Left cardiac atrium (tissue), 4 donors: ENCODE data around the gene KCNAB2. TPM values are rescaled to one million over a fixed set of nuclear protein-coding genes. Genes with fewer than 3 reads are reported as not detected.

Source experiments
- ATAC-seq, 2 donors: fragments of 200-7000 bp; cut with Tn5 transposase; one replicate each; pipeline ENCODE4 v1.9.1; 2020; ENCODE audit warnings: mild to moderate bottlenecking in 2 of 2, moderate library complexity in 2 of 2
- DNase-seq: peaks from one replicate; pipeline ENCODE4 v3.0.0-alpha.2; 2020
- intact Hi-C, 2 donors: fragments of 100-400 bp; cut with DNase I; formaldehyde crosslinking; loops; one replicate each; pipeline versions ENCODE4 v1.14.1 to v1.15.1; 2022 to 2023
- total RNA-seq, 2 donors: library from RNA; stranded (reverse); fragmentation: NEBNext Ultra II Directional; extraction: Animal tissue kit (Norgen Biotek cat#: 25700); gene quantifications; one replicate each; pipeline ENCODE4 v1.2.1, GENCODE V29; 2021
- donor health status: DM: no; HTN: yes; CAD: no.
- donor health status: DM: no; HTN: yes; CAD: no; lungs with severe emphysema.
- donor health status: DM: yes; HTN: yes; CAD: no.
- donor health status: Dilated cardiomyopathy.

KCNAB2 gene
- total RNA-seq, 2 donors from 2014 or later: 13.2 to 14.7 TPM

- no peak for ATAC-seq
- peak; percentile 6 for DNase-seq
- intact Hi-C loops: no loop called here
Measured at GRCh38 chr1:6129313-6129712, 83.6 kb downstream of the KCNAB2 start.

DNA sequence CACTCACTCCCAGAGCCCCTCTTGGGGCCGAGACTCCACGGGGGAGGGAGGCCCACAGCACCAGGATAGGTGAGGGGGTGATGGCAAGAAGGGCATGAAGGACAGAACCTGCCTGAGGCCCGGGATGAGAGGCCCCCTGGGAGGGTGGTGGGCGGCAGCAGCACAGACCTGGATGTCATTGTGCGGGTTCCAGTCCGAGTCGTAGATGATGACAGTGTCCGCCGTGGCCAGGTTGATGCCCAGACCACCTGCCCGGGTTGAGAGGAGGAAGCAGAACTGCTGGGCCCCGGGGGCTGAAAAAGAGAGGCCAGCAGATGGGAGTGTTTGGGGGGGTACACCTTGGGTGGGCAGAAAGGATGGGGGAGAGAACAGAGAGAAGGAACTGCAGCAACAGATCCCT, 84.3 kb downstream of the KCNAB2 start:
- DNase-seq (peak; percentile 15), ATAC-seq (no peak)
- intact Hi-C loops: no loop called here

- no peak for ATAC-seq
- intact Hi-C loops: no loop called here
- DNase-seq: peak; percentile 1
Measured at GRCh38 chr1:6130596-6130995, 84.9 kb downstream of the KCNAB2 start.

GRCh38 chr1:6131561-6131960, 85.9 kb downstream of the KCNAB2 start:
- DNase-seq: no peak

GRCh38 chr1:6133146-6133895, 87.6 kb downstream of the KCNAB2 start:
- no peak for ATAC-seq
- no peak for DNase-seq
- intact Hi-C loops: no loop called here

More at GRCh38 chr1:6131561-6131960, 85.9 kb downstream of the KCNAB2 start:
- intact Hi-C loops: no loop called here
- ATAC-seq: no peak

GRCh38 chr1:6134206-6134605, 88.5 kb downstream of the KCNAB2 start:
- intact Hi-C loops: no loop called here
- no peak for ATAC-seq
- DNase-seq: no peak

GRCh38 chr1:6134741-6135510, 89.2 kb downstream of the KCNAB2 start:
- no peak for DNase-seq
- no peak for ATAC-seq
- intact Hi-C loops: no loop called here

GRCh38 chr1:6136516-6137220, 91.0 kb downstream of the KCNAB2 start:
- ATAC-seq: no peak
- intact Hi-C loops: no loop called here
- no peak for DNase-seq

GRCh38 chr1:6137758-6138157, 92.1 kb downstream of the KCNAB2 start:
- intact Hi-C loops: no loop called here
- ATAC-seq (no peak), DNase-seq (no peak)

GRCh38 chr1:6140413-6140812, 94.7 kb downstream of the KCNAB2 start:
- intact Hi-C loops: no loop called here
- ATAC-seq: no peak
- DNase-seq: no peak

- ATAC-seq (no peak), DNase-seq (no peak)
- intact Hi-C loops: no loop called here
Measured at GRCh38 chr1:6141592-6141991, 95.9 kb downstream of the KCNAB2 start.

DNA sequence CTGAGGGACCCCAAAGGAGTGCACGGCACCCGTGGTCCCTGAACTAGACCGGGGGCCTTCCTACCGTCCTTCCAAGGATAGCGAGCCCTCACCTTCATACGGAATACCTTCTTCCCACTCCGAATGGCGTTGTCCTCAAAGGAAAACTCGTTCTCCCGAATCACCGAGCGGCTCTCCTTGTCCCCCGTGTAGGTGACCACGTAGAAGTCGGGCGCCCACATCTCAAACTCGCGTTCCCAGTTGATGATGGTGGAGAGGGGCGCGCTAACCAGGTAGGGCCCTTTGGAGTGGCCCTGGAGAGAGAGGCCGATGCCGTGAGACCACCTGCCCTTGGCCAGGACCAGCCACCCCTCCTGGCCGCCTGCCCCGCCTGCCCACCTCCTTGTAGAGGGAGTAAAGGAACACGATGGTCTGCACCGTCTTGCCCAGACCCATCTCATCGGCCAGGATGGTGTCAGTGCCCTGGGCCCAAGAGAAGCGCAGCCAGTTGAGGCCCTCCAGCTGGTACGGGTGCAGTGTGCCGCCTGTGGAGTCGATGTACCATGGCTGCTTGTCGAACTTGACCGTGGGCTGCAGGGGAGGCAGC, 96.4 kb downstream of the KCNAB2 start:
- intact Hi-C loops: no loop called here
- DNase-seq (no peak), ATAC-seq (no peak)

DNA sequence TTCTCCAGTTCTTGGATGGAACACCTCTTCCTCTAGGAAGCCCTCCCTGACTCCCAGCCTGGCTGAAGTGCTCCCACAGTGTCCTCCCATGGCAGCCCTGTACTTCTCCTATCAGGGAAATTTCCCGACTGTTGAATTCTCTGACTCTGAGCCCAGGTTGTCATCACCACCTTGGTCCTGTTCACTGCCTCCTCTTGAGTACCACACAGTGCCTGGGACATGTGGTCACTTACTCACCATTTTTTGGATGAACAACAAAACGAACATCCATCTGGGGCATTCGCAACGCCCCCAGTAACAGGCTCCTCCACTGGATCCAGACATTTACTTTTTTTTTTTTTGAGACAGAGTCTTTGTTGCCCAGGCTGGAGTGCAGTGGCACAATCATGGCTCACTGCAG, 97.0 kb downstream of the KCNAB2 start:
- DNase-seq: no peak
- ATAC-seq: no peak
- intact Hi-C loops: no loop called here

DNA sequence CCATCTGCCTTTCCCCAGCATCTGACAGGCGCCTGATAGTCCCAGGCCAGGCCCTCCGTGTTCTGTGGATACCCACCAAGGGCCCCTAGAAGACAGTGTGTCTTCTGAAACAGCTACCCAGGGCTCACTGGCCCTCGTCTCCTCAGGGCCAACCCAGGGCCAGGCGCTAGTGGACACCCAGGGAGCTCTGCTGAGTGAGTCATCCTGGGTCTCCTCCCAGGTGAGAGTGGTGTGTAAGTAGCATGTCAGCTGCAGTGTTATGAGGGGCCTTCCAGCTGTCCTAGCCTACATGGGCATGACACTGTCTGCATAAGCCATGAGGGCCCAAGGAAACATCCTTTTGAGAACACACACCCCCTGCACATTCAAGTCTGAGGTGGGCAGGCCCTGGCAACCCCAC, 97.7 kb downstream of the KCNAB2 start:
- no peak for DNase-seq
- intact Hi-C loops: no loop called here
- ATAC-seq: no peak

GRCh38 chr1:6144175-6144574, 98.5 kb downstream of the KCNAB2 start:
- no peak for ATAC-seq
- DNase-seq: no peak
- intact Hi-C loops: no loop called here

DNA sequence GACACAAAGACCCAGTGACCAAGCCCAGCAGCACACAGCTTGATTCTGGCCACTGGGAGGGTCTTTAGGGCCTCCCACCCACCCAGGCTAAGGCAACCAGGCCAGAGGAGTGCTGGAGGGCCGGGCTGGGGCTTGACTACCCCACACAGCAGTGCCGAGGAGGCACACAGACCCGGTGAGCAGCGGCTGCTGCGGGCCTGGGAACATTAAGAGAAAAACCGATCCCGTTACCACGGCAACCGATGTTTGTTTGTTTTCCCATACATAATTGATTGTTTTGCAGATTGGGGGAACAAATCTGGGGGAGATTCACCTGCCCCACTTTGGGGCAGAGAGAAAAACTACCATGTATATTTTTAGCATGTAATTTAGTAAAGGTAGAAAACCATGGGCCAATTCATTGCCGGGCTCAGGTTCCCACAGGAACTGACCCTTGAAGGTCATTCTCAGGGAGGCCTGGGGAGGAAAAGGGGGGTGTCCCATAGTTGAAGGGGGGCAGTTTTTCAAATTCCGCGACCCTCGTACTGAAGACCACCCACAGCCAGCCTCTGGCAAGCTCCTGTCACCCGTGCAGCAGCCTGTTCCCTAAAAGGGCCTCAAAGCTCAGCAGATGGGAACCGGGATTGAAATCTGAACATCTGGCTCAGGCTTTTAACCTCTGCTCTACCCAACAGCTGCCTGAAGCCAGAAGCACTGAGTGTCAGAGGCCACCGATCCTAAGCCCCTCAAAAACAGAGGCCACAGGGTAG, 99.1 kb downstream of the KCNAB2 start:
- DNase-seq (no peak), ATAC-seq (no peak)
- intact Hi-C loops: no loop called here

DNA sequence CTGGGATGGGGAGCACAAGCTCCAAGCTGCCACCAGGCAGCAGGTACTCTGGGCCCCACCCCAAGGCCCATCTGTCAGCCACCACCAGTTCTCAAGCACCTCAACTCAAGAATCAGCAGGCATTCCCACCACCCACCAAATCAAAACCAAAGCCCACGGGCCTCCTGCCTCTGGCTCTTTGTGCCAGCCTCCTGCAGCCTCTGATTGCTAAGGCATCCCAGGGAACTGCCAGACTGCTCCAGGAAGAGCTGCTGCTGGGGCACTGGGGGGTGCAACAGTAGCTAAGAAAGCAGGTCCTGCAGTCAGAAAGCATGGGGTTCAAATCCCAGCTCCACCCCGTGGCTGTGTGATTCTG, 99.7 kb downstream of the KCNAB2 start:
- no peak for DNase-seq
- no peak for ATAC-seq
- intact Hi-C loops: no loop called here

GRCh38 chr1:6145864-6146410, 100.2 kb downstream of the KCNAB2 start:
- no peak for ATAC-seq
- intact Hi-C loops: no loop called here
- no peak for DNase-seq
